ENCODE data around the gene IQCK.

Gene IQCK

GRCh38 chr16:19860166-19861041, 142.3 kb downstream of the IQCK start:
- DNase-seq (ENCODE audit: low read depth): no peak

GRCh38 chr16:19861133-19861532, 143.1 kb downstream of the IQCK start:
- no peak for DNase-seq (ENCODE audit: low read depth)

- no peak for DNase-seq (ENCODE audit: low read depth)
Observed at GRCh38 chr16:19861811-19862327, 143.8 kb downstream of the IQCK start.

GRCh38 chr16:19863990-19864389, 145.9 kb downstream of the IQCK start:
- DNase-seq (ENCODE audit: low read depth): no peak

GRCh38 chr16:19864566-19864965, 146.5 kb downstream of the IQCK start:
- DNase-seq (ENCODE audit: low read depth): no peak

GRCh38 chr16:19868421-19868820, 150.3 kb downstream of the IQCK start:
- no peak for DNase-seq (ENCODE audit: low read depth)

GRCh38 chr16:19871721-19872120, 153.7 kb downstream of the IQCK start:
- DNase-seq (ENCODE audit: low read depth): no peak

- no peak for DNase-seq (ENCODE audit: low read depth)
Observed at GRCh38 chr16:19872179-19872863, 154.2 kb downstream of the IQCK start.

GRCh38 chr16:19872935-19873334, 154.9 kb downstream of the IQCK start:
- no peak for DNase-seq (ENCODE audit: low read depth)

- DNase-seq (ENCODE audit: low read depth): no peak
Observed at GRCh38 chr16:19874026-19874425, 156.0 kb downstream of the IQCK start.

GRCh38 chr16:19874851-19875546, 156.9 kb downstream of the IQCK start:
- no peak for DNase-seq (ENCODE audit: low read depth)

- no peak for DNase-seq (ENCODE audit: low read depth)
Observed at GRCh38 chr16:19875900-19876299, 157.8 kb downstream of the IQCK start.

- DNase-seq (ENCODE audit: low read depth): no peak
Observed at GRCh38 chr16:19876501-19877059, 158.5 kb downstream of the IQCK start.

- DNase-seq (ENCODE audit: low read depth): no peak
Observed at GRCh38 chr16:19878757-19879156, 160.7 kb downstream of the IQCK start.

GRCh38 chr16:19879241-19879792, 161.2 kb downstream of the IQCK start:
- no peak for DNase-seq (ENCODE audit: low read depth)

GRCh38 chr16:19881028-19881427, 163.0 kb downstream of the IQCK start:
- no peak for DNase-seq (ENCODE audit: low read depth)

GRCh38 chr16:19881783-19882182, 163.7 kb downstream of the IQCK start:
- no peak for DNase-seq (ENCODE audit: low read depth)

- DNase-seq (ENCODE audit: low read depth): no peak
Observed at GRCh38 chr16:19882186-19882585, 164.1 kb downstream of the IQCK start.

- DNase-seq (ENCODE audit: low read depth): no peak
Observed at GRCh38 chr16:19882646-19883045, 164.6 kb downstream of the IQCK start.

GRCh38 chr16:19883296-19883965, 165.4 kb downstream of the IQCK start:
- no peak for DNase-seq (ENCODE audit: low read depth)

GRCh38 chr16:19883966-19884485, 166.0 kb downstream of the IQCK start:
- no peak for DNase-seq (ENCODE audit: low read depth)
